CD4-positive, alpha-beta T cell treated with Interleukin-2 at 100 ng/mL for 4 hours (primary cell): ENCODE results near the gene SURF4.
"Not testable (repeated sequence)": the region's sequence is repeated elsewhere in the genome, so short reads cannot be mapped to it uniquely, and the experiment has no call there.

ENCODE experiments used
- DNase-seq: peaks from one replicate; pipeline ENCODE4 v3.0.0-alpha.2; 2020; ENCODE audit warnings: low spot score

SURF4 gene

GRCh38 chr9:133397370-133397769 lies 21.5 kb upstream of the SURF4 start:
- no peak for DNase-seq

GRCh38 chr9:133396952-133397351 lies 21.1 kb upstream of the SURF4 start:
- DNase-seq = no peak

- no peak for DNase-seq
Observed at GRCh38 chr9:133394687-133395271, 18.9 kb upstream of the SURF4 start.

- no peak for DNase-seq
Observed at GRCh38 chr9:133393399-133393798, 17.5 kb upstream of the SURF4 start.

GRCh38 chr9:133392308-133392707 lies 16.4 kb upstream of the SURF4 start:
- not testable (repeated sequence) for DNase-seq

GRCh38 chr9:133391449-133391848 lies 15.6 kb upstream of the SURF4 start:
- not testable (repeated sequence) for DNase-seq

- no peak for DNase-seq
Observed at GRCh38 chr9:133390713-133391112, 14.9 kb upstream of the SURF4 start.

- no peak for DNase-seq
Observed at GRCh38 chr9:133389562-133389961, 13.7 kb upstream of the SURF4 start.

GRCh38 chr9:133389025-133389557 lies 13.2 kb upstream of the SURF4 start:
- DNase-seq = no peak

- DNase-seq = no peak
Observed at GRCh38 chr9:133387680-133388079, 11.8 kb upstream of the SURF4 start.

GRCh38 chr9:133386338-133386737 lies 10.5 kb upstream of the SURF4 start:
- DNase-seq = no peak

GRCh38 chr9:133385452-133385851 lies 9.6 kb upstream of the SURF4 start:
- no peak for DNase-seq

GRCh38 chr9:133384736-133385321 lies 9.0 kb upstream of the SURF4 start:
- no peak for DNase-seq

GRCh38 chr9:133383438-133383837 lies 7.6 kb upstream of the SURF4 start:
- no peak for DNase-seq

GRCh38 chr9:133382507-133383141 lies 6.8 kb upstream of the SURF4 start:
- DNase-seq = no peak

GRCh38 chr9:133380734-133381133 lies 4.9 kb upstream of the SURF4 start:
- no peak for DNase-seq

- DNase-seq = no peak
Observed at GRCh38 chr9:133379153-133380086, 3.6 kb upstream of the SURF4 start.

GRCh38 chr9:133378408-133378962 lies 2.6 kb upstream of the SURF4 start:
- DNase-seq = no peak

GRCh38 chr9:133377721-133378216 lies 1.9 kb upstream of the SURF4 start:
- no peak for DNase-seq

GRCh38 chr9:133377280-133377679 lies 1.4 kb upstream of the SURF4 start:
- DNase-seq = not testable (repeated sequence)

GRCh38 chr9:133375116-133375723 lies 640 bp downstream of the SURF4 start:
- no peak for DNase-seq
